H4 (cell line): ENCODE data around the gene CD52. TPM values are rescaled to one million over a fixed set of nuclear protein-coding genes. Genes with fewer than 3 reads are reported as not detected.

ENCODE experiments used
- DNase-seq: peaks from one replicate; pipeline ENCODE4 v3.0.0-alpha.2; 2015; ENCODE audit warnings: low spot score
- total RNA-seq: library from RNA; depleted of rRNA; stranded (reverse); fragments of >200 nt; shearing (Covaris generic); gene quantifications from 2 replicates; pipeline ENCODE4 v1.2.3, GENCODE V29; 2014; rRNA removed

The CD52 gene, protein sequence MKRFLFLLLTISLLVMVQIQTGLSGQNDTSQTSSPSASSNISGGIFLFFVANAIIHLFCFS
- 3.0 TPM in 1 of 2 replicates, not detected in the other for total RNA-seq

DNA sequence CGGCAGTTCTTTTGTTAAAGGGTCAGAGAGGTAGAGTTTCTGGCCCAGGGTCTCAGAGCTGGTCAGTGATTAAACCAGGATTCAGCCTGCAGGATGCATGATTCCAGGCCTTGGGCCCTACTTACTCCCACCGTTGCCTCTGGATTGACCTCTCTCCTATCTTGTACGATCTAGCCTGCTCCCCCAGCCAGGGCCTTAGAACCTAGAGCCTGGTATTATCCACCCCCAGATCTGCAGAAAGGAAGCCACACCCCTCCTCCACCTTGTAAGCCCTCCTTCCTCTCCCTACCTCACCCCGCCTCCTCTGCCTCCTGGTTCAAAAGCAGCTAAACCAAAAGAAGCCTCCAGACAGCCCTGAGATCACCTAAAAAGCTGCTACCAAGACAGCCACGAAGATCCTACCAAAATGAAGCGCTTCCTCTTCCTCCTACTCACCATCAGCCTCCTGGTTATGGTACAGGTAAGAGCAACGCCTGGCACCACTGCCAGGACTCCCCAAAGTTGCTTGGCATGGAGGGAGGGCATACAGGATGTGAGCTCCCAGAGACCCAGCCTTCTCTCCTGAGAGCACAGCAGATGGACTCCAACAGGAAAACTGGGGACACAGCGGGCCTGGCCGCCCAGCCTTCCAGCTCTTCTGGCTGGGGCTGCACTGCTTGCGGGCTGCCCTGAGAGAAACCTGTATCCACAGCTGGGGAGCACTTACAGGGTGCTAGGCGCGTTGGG is at the start of gene CD52:
TSS of gene CD52 (plus strand) at position 347 of the 726 bp plus-strand sequence. CDS start at position 407, 60 bp downstream.
- no peak for DNase-seq

DNA sequence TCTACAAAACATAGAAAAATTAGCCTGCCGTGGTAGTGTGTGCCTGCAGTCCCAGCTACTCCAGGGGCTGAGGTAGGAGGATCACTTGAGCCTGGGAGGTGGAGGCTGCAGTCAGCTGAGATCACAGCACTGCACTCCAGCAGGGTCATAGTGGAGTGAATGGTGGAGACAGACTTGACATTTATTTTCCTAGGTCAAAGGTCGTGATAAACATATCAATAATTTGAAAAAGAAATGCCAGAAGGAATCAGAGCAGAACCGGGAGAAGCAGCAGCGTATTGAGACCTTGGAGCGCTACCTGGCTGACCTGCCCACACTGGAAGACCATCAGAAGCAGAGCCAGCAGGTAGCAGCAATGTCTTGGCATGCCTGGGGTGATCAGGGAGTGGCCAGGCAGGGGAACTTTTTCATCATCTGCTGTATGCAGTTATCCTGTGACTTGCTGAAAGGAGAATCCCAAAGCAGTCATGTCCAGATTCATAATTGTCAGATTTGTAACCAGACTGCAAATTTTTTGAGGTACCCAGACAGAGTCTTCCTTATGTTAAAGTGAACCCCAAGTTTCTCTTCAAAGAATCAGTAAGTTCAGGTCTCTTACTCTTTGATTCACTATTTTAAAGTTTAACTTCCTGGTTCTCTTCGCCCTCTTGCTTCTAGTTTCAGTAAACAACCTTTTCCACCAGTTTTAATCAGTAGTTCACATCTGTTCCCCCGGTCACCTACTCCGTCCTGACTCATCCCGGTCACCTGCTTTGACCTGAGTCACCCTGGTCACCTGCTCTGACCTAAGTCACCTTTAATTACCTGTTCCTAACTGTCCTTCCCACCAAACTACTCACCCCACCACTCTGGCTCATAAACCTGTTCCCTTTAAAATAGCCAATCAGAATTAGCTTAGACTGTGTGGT is 49.2 kb upstream of the CD52 start:
- no peak for DNase-seq

DNA sequence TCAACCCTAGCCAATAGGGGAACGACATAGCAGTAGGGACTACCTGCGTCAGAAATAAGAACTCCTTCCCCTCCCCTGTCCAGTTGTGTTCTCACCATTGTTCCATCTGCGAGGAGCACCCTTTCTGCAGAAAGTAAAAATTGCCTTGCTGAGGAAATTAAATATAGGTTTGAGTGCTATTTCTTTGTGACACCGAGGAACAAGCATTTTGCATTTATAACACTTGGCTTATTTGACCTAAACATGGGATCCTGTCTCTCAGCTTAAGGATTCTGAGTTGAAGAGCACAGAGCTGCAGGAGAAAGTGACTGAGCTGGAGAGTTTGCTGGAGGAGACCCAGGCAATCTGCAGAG is 48.6 kb upstream of the CD52 start:
- no peak for DNase-seq

DNA sequence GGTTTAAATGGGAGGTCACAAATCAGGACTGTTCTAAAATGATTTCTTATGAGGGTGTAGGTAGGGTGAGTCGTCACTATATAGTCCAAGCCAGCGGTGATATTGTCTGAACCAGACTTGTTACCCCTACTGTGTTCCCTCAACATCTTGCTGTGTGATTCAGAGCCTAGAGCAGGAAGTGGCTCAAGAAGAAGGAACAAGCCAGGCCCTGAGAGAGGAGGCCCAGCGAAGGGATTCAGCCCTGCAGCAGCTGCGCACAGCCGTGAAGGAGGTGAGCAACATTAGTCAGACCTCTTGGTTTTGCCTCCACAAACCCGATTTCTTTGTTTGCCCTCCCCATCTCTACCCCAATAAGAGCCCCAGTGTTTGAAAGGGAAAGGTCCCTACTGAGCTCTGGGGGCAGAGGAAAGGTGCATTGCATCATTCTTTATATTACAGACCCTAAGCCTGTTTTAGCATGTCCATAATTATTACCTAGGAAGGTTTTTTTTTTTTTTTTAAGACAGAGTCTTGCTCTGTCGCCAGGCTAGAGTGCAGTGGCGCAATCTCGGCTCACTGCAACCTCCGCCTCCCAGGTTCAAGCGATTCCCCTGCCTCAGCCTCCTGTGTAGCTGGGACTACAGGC is 42.8 kb upstream of the CD52 start:
- DNase-seq, result no peak

DNA sequence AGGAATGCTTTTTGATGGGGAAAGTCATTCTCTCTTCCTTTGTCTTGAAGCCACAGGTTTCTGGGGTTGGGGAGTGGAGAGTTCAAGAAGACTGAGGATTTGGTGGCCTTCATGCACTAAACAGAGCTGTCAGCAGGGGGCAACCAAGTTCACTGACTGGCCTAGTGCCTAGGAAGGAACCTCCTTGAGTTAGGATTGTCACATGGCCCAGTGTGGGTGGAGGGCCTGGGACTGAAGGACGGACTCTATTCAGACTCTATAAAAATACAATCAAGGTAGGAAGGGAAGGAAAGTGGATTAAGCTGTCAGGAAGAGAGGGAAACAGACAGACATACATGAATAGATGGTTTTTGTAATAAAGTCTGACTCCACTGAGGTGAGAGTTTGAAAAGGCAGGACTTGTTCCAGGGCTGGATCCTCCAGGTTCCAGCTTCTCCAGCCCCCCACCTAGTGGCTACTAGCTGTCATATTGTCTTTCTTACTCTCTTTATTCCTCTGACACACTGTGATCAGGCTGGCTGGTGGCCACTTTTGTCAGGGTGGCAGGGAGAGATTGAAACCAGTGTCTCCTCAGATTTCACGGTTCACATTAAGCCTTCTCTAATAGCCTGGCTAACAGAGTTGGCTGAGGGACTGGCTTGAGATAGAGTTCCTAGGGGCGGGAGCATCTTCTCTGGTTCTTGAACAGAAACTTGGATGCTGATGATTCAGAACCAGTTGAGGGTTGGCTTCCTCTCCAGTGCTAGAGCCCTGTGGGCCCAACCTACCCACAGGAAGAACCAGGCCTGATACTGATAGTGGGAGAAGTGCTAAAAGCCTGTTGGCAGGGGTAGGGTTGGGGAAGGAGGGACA is 42.0 kb upstream of the CD52 start:
- DNase-seq, result peak; percentile 84

DNA sequence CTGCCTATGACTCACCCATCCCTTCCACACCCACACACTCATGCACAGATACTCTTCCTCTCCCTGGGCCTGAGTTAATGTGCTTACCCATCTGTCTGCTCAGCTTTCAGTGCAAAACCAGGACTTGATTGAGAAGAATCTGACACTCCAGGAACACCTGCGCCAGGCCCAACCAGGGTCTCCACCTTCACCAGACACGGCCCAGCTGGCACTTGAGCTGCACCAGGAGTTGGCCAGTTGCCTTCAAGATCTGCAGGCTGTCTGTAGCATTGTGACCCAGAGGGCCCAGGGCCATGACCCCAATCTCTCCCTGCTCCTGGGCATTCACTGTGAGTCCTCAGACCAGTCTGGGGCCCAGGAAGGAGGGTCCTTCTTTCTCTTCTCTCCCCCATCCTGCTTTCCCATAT is 41.3 kb upstream of the CD52 start:
- no peak for DNase-seq

DNA sequence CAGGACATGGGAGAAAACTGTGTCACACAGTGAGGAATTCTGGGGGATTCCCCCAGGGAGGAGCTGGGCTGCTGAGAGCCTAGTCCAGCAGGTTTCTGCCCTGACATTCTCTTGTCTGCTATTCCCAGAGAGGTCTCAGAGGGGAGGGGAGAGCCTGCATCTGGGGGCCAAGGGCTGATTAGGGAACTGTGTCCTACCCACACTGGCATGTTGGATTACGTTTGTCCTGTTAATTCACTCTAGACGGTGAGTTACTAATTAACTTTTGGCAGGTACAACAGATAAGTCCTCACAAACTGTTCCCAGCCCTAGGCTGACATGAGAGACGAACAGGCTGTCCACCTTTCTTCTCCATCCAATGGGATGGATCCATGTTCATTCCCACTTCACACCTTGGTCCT is 40.5 kb upstream of the CD52 start:
- no peak for DNase-seq

DNA sequence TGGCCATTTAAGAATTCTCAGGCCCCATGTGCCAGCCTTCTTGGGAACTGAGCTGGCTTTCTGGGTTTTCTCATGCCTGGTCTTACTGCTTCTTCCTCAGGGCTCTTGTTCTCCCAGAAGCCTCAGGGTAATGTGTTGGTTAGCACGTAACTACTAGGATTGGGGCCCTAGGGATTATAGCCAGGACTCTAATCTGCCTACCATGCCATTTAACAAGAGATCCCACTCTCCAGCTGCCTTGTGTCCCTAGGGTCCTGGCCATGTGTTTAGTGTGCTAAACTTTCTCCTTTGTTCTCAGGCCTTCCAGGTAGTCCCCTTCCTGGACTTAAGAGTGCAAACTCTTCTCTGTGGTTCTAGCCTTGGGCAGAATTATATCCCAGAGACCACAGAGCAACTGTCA is 40.0 kb upstream of the CD52 start:
- DNase-seq, result no peak

DNA sequence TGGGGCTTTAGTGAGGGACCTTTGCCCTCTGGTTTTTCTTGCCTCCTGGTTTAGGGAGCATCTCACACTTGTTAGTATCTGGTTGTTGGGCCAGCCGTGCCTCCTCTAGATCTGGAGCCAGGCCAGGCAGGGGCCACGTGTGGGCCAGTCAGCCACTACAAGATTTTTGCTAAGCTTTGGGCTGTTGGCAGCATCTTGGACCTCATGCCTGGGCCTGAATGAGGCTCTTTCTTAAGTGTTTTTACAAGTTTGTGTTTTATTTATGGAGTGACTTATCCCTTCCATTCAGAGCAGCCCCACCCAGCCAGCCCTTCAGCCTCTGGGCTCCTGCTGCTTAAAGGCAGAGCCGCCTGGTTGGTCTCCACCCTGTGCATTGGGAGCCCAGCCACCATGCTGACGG is 39.5 kb upstream of the CD52 start:
- DNase-seq, result no peak

DNA sequence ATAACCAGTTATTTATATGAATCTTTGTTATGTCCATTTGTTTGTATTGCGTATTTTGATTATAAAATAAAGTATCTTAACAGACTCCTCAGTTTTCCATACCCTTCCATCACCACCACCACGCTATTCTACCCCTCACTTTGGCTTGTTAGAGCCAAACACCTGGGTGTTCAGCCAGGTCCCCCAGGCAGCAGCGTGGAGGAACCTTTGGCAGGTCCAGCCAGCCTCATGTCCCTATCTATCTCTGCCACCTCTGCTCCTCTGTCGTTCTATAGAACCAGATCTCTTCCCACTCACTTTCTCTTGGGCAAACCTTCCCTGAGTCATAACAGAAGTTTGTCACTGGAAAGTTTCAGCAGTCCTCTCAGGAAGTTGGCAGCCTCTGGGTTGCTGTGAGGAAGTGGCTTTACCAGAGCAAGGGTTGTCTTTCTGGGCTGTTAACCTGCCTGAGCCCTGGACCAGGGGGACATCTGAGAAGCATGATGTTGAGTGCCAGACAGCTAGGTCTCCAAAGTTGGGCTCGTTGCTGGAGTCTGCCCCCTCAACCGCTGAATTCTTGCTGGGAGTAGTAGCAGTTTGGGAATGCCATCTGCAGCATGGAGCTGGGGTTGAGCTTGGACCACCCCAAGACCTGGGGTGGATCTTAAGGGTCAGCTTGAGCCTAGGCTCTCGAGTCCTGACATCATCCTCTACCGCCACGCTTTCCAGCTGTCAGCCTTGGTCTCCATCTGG is 38.9 kb upstream of the CD52 start:
- no peak for DNase-seq

DNA sequence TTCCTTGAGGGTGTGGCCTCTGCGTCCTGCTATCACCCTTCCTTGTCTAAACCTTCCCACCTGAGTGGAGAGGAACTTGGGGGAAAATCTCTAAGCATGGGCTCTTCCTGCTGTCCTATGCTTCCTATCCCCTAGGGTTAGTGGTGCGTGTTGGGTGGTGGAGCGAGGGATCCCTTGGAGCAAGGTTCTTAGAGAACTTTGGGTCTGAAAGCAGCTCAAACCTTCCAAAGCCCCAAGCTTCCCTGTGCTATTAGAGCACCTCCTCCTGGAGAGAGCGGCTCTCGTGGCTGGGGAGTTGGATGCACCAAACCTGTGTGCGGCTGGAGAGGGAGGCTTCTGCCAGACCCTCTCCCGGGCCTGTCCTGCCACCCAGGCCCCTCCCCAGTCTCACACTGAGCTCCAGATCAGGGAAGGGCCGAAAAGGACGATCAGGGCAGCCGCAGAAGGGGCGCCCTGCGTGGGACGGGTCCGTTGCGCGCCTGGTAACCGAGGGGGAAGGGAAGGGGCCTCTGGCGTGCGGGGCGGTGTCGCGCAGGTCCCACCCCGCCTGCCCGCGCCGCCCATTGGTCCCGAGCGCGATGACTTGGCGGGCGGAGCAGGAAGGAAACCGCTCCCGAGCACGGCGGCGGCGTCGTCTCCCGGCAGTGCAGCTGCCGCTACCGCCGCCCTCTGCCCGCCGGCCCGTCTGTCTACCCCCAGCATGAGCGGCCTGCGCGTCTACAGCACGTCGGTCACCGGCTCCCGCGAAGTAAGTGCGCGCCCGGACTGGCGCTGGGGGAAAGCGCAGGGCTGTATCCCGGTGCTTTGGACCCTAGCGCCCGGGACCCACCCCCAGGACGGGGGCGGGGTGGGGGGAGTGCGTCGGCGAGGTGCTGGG is 38.1 kb upstream of the CD52 start, which contains the start of gene SH3BGRL3:
TSS of gene SH3BGRL3 (plus strand) at position 631 of the 877 bp plus-strand sequence. CDS start at position 701, 70 bp downstream.
- peak; percentile 77 for DNase-seq

DNA sequence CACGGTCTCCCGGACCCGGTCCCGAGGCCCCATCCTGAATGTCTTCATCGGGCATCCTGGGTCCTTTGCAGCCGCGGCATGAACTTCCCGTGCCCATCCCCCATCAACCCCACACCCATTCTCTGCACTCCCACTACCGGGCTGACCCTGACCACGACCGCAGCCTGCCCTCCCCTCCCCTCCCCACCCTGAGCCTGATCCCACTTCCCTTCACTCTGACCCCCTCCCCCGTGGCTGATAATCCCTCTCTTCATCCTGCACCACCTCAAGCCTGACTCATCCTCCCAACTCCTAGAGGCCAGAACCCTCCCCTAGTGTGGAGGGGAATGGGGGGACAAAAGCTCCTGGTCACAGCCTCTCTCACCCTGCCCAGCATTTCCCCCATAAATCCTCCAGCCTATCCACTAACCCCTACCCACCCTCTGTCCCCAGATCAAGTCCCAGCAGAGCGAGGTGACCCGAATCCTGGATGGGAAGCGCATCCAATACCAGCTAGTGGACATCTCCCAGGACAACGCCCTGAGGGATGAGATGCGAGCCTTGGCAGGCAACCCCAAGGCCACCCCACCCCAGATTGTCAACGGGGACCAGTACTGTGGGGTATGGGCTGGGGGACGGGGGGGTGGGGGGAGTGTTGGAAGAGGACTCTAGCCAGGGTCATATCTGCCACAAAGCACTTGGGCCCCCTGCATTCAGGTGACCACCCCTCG is 37.3 kb upstream of the CD52 start:
- DNase-seq, result peak; percentile 44

DNA sequence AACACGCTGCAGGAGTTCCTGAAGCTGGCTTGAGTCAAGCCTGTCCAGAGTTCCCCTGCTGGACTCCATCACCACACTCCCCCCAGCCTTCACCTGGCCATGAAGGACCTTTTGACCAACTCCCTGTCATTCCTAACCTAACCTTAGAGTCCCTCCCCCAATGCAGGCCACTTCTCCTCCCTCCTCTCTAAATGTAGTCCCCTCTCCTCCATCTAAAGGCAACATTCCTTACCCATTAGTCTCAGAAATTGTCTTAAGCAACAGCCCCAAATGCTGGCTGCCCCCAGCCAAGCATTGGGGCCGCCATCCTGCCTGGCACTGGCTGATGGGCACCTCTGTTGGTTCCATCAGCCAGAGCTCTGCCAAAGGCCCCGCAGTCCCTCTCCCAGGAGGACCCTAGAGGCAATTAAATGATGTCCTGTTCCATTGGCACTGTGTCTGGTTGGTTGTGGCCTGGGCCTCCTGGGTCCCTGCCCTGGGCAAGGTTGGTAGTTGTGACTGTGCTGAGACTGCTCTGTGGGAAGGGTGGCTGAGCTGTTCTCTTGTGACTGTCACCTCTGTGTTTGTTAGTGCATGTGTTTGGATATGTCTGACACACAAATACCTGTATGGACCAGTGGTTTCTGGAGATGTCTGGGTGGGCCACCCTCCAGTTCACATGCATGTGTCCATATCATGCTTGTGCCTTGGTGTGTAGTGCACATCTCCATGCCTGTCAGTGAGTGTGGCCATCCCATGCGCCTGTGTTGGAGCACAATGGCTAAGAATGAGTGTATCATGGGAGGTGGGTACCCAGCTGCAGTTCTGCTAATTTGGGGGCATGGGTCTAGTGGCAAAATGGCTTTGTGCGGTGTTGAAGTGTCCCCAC is 36.4 kb upstream of the CD52 start:
- no peak for DNase-seq

DNA sequence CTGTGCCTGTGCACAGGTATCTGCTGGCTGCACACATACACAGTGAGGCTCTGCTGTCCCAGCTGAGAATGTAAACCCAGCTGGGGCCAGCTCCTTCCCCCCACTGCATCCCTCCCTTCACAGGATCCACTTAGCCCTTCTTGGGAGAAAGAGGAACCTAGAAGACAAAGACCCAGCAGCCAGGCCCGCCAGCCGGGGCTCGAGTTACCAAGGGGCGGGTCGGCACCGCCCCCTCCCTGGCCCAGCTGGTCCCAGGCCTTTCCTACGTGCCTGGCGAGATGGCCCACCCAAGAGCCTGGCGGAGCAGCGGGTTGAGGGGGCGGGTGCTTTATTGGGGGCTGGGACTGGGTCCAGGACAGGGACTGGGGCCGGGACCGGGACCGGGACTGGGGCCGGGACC is 35.8 kb upstream of the CD52 start:
- DNase-seq, result no peak

DNA sequence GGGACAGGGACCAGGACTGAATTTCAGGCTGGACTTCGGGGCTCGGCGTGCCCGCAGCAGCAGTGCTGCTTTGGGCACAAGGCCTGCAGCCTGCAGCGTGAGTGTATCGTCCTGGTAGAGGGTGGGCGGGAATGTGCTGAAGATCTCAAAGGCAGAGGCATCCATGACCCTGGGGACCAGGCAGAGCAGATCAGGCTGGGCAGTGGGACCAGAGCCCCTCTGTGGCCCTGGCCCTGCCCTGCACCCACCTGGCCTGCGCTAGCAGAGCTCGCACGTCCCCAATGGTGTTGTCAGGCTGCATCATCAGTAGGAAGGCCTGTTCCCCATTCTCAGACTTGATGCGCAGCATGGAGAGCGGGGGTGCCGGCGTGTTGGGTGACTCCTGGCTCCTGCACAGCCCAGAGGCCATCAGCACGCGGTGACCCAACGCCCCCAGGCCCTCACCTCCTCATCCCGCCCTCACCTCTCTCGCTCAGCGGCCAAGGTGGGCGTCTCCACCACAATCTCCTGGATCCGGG is 35.3 kb upstream of the CD52 start:
- DNase-seq, result no peak

DNA sequence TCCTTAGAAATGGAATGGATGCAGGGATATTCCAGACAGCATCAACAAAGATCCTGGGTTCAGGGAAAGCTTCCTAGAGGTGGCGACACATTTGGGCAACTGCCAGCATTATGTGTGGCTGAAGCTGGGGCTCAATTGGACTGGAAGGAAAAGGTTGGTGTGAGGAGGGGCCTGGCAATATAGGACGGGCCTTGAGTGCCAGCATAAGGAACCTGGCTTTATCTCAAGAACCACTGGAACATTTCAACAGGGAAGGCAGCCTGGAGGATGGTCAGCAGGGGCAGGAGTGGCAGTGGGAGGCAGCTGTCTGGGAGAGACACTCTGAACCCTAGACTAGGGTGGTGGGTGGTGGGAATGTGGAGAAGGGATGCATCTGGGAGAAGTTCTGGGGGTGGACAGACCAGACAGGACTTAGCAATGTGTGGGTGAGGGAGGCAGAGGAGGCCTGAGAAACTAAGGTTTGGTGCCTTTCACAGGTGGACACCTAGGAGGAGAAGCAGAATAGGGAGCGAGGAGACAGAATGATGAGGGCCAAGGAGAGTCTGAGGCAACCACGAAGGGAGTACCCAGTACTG is 34.4 kb upstream of the CD52 start:
- DNase-seq, result no peak

DNA sequence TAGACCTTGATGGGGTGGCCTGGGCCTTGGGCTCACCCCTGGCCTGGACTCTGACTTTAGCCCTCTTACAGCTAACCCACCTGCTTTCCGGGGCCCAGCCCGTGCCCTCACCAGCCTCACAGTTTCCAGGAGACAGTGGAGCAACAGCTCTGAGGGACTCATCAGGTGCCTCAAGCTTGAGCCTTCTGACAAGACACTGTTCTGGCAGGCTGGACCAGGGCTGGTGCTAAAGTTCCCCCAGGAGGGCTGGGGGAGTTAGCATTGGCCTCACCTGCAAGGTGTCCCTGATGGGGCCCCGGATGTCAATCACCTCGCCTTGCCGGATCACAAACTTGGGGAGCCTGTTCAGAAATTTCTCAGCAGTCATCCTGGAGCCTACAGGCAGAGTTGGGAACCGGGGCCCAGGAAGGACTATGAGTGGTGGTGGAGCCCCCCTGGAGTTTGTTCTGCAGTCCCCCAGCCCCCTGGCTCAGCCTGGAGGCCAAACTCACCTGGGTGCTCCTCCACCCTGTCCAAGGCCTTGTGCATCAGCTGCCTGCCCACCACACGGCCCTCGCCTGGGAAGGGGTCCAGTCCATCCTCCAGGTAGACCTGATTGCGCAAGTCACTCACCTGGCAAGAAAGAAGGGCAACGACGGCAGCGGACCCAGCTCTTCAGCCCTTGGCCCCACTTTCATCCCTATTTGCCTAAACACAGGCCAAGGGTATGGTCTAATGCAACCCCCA is 33.7 kb upstream of the CD52 start:
- no peak for DNase-seq
